ENCODE results near the gene VPS51. TPM values are rescaled to one million over a fixed set of nuclear protein-coding genes. Genes with fewer than 3 reads are reported as not detected.

Gene VPS51
- total and polyA plus RNA-seq, 4 donors, result 33.2 to 158 (median 83.9) TPM

DNA sequence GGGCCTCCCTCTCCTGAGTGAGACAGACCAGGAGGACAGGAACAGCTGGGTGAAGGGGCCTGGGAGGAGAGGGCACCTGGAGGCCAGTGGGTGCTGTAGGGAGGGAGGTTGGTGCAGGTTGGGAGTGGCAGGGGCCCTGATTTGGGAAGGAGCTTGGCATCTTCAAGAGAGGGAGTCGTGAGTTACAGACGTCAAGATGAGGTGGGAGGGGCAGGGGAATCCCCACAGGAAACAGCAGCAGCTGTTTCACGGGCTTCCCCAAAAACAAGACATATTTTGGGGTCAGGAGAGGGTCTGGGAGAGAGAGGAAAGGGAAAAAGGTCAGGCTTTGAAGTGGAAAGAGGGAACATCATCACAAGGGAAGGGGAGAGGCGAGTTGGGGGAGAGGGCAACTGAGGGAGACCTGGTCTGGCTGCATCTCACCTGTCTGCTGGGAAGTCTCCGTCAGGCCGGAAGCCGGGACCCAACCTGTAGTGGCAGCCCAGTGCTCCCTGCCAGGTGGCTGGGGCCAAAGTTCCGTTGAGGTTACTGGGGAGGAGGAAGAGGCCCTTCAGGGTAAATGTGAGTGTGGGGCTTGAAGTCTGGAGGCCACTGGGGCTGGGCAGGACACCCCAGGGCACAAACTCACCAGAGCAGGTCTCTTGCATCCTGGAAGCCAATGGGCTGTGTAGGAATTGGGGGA, 42.0 kb upstream of the VPS51 start:
- Histone ChIP-seq H3K27ac (ENCODE audit: low read depth in 1 of 2, low read length in 2 of 2) (no peak overlapping the region), H3K36me3 (ENCODE audit: control insufficient read depth in 4 of 4, insufficient read depth in 3 of 4, low read depth in 1 of 4, low read length in 3 of 4) (no peaks in the 10 kb centered on the region), H3K9ac (ENCODE audit: low read depth in 1 of 2, low read length in 2 of 2) (no peak overlapping the region), H3K4me3 (ENCODE audit: low read depth in 1 of 3, low read length in 3 of 3) (no peak overlapping the region), H3K27me3 (ENCODE audit: control insufficient read depth in 4 of 4, insufficient read depth in 4 of 4, low read length in 3 of 4) (no peaks in the 10 kb centered on the region), H3K4me1 (ENCODE audit: control insufficient read depth in 4 of 4, insufficient read depth in 4 of 4, low read length in 3 of 4) (peaks cover 0 to 4% (median 1%) of the 10 kb centered on the region in 4 donors), H3K9me3 (ENCODE audit: control insufficient read depth in 4 of 4, low read length in 3 of 4) (no peaks in the 10 kb centered on the region)
- no peak for DNase-seq (ENCODE audit: low spot score)
- TF ChIP-seq, protein P1, sequence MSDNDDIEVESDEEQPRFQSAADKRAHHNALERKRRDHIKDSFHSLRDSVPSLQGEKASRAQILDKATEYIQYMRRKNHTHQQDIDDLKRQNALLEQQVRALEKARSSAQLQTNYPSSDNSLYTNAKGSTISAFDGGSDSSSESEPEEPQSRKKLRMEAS (IDR thresholded peaks at IDR 0.05), result no peak
- TF ChIP-seq TAF1 (conservative IDR thresholded peaks at IDR 0.05), result no peak
- TF ChIP-seq HNF4A (conservative IDR thresholded peaks at IDR 0.05), result no peak
- TF ChIP-seq YY1 (IDR thresholded peaks at IDR 0.05), result no peak
- no peak for TF ChIP-seq REST (IDR thresholded peaks at IDR 0.05)
- no peak for TF ChIP-seq CTCF (IDR thresholded peaks at IDR 0.05; ENCODE audit: low read depth, low read length, missing input control)
- TF ChIP-seq FOXA2 (IDR thresholded peaks at IDR 0.05), result no peak
- TF ChIP-seq SP1 (IDR thresholded peaks at IDR 0.05), result no peak
- no peak for TF ChIP-seq EGR1 (IDR thresholded peaks at IDR 0.05; ENCODE audit: low read depth in 2 of 2)
- TF ChIP-seq, protein P2, sequence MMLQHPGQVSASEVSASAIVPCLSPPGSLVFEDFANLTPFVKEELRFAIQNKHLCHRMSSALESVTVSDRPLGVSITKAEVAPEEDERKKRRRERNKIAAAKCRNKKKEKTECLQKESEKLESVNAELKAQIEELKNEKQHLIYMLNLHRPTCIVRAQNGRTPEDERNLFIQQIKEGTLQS (IDR thresholded peaks at IDR 0.05), result no peak
- TF ChIP-seq RAD21 (IDR thresholded peaks at IDR 0.05), result no peak
- 64% methylated on average over 8 of the region's 8 CpGs for WGBS

DNA sequence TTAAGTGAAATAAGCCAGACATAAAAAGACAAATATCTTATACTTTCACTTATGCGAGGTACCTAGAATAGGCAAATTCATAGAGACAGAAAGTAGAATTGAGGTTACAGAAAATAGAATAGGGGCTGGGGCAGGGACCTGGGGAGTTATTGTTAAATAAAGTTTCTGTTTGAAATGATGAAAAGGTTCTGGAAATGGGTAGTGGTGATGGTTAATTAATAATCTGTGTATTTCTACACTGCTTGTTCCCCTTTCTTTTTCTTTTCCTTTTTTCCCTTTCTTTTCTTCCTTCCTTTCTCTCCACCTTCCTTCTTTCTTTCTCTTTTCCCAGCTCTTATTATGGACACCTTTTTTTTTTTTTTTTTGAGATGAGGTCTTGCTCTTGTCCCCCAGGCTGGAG, 40.5 kb upstream of the VPS51 start:
- no peak for TF ChIP-seq RXRA (IDR thresholded peaks at IDR 0.05)
- TF ChIP-seq, protein P3, sequence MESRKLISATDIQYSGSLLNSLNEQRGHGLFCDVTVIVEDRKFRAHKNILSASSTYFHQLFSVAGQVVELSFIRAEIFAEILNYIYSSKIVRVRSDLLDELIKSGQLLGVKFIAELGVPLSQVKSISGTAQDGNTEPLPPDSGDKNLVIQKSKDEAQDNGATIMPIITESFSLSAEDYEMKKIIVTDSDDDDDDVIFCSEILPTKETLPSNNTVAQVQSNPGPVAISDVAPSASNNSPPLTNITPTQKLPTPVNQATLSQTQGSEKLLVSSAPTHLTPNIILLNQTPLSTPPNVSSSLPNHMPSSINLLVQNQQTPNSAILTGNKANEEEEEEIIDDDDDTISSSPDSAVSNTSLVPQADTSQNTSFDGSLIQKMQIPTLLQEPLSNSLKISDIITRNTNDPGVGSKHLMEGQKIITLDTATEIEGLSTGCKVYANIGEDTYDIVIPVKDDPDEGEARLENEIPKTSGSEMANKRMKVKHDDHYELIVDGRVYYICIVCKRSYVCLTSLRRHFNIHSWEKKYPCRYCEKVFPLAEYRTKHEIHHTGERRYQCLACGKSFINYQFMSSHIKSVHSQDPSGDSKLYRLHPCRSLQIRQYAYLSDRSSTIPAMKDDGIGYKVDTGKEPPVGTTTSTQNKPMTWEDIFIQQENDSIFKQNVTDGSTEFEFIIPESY (IDR thresholded peaks at IDR 0.05), result no peak
- TF ChIP-seq FOXA1 (IDR thresholded peaks at IDR 0.05), result no peak
- no peak for TF ChIP-seq HNF4A (conservative IDR thresholded peaks at IDR 0.05)
- no peak for TF ChIP-seq RAD21 (IDR thresholded peaks at IDR 0.05)
- no peak for TF ChIP-seq JUND (IDR thresholded peaks at IDR 0.05)
- TF ChIP-seq TAF1 (conservative IDR thresholded peaks at IDR 0.05), result no peak
- TF ChIP-seq EGR1 (IDR thresholded peaks at IDR 0.05; ENCODE audit: low read depth in 2 of 2), result no peak
- no peak for TF ChIP-seq GABPA (IDR thresholded peaks at IDR 0.05 in 1 of 2, conservative IDR thresholded peaks at IDR 0.05 in 1 of 2)
- no peak for TF ChIP-seq HNF4G (IDR thresholded peaks at IDR 0.05)
- TF ChIP-seq, protein P2 (IDR thresholded peaks at IDR 0.05), result no peak
- TF ChIP-seq, protein P1 (IDR thresholded peaks at IDR 0.05), result no peak
- no peak for TF ChIP-seq REST (IDR thresholded peaks at IDR 0.05)
- TF ChIP-seq YY1 (IDR thresholded peaks at IDR 0.05), result no peak
- TF ChIP-seq FOXA2 (IDR thresholded peaks at IDR 0.05), result no peak
- Histone ChIP-seq H3K9me3 (ENCODE audit: control insufficient read depth in 4 of 4, low read length in 3 of 4) (no peaks in the 10 kb centered on the region), H3K27ac (ENCODE audit: low read depth in 1 of 2, low read length in 2 of 2) (no peak overlapping the region), H3K4me1 (ENCODE audit: control insufficient read depth in 4 of 4, insufficient read depth in 4 of 4, low read length in 3 of 4) (peaks cover 0 to 4% (median 1%) of the 10 kb centered on the region in 4 donors), H3K9ac (ENCODE audit: low read depth in 1 of 2, low read length in 2 of 2) (no peak overlapping the region), H3K36me3 (ENCODE audit: control insufficient read depth in 4 of 4, insufficient read depth in 3 of 4, low read depth in 1 of 4, low read length in 3 of 4) (no peaks in the 10 kb centered on the region), H3K4me3 (ENCODE audit: low read depth in 1 of 3, low read length in 3 of 3) (no peak overlapping the region), H3K27me3 (ENCODE audit: control insufficient read depth in 4 of 4, insufficient read depth in 4 of 4, low read length in 3 of 4) (no peaks in the 10 kb centered on the region)
- 89% methylated on average over 1 of the region's 1 CpG for WGBS
- no peak for DNase-seq (ENCODE audit: low spot score)

Data from liver (tissue), 9 donors.